Endothelial cell of umbilical vein (primary cell): ENCODE data around the gene COPS9. TPM values are rescaled to one million over a fixed set of nuclear protein-coding genes. Genes with fewer than 3 reads are reported as not detected.

Experiments used
- BruUV-seq: library from RNA; stranded (reverse); fragments of 400-500 nt; replicated peaks from 2 replicates; lab custom pipeline; 2021; lab: Mats Ljungman, UMichigan
- CTCF ChIA-PET: fragments of 300-600, 350-600 bp; sonication (Branson Sonifier 250); formaldehyde crosslinking; loops from one replicate; lab custom pipeline; 2021; ENCODE audit warnings: antibody characterized with exemption, inconsistent platforms; lab: Charles Lee
- POLR2A ChIA-PET: fragments of 300-600, 350-600 bp; sonication (Branson Sonifier 250); formaldehyde crosslinking; loops from one replicate; lab custom pipeline; 2021; ENCODE audit warnings: antibody characterized with exemption, inconsistent platforms; lab: Charles Lee
- DNase-seq: peaks from one replicate; pipeline ENCODE4 v3.0.0-alpha.2; 2011; ENCODE audit warnings: low read depth, low spot score
- FAIRE-seq: peaks from 2 replicates; lab custom pipeline; 2011; peaks lifted over from hg19 to GRCh38; lab: Jason Lieb, UNC
- H2AFZ ChIP-seq: 2 replicates; pipeline ENCODE4 v1.6.0; 2012; ENCODE audit warnings: low read depth, low read length, control low read depth, inconsistent platforms
- H3K27ac ChIP-seq: 2 replicates; pipeline ENCODE4 v1.5.1; 2011; ENCODE audit warnings: low read depth, mild to moderate bottlenecking, control low read depth, low read length, moderate library complexity; ENCODE audit not compliant: insufficient read depth
- H3K27me3 ChIP-seq, 2 experiments: 2 replicates each; pipeline versions ENCODE4 v1.6.0 to v1.6.1; 2011; ENCODE audit warnings: low read length in 2 of 2, mixed read lengths in 1 of 2; ENCODE audit not compliant: control insufficient read depth in 2 of 2, insufficient read depth in 2 of 2
- H3K36me3 ChIP-seq, 2 experiments: 2 replicates in 1 of 2; 3 replicates in 1 of 2; pipeline ENCODE4 v1.5.1; 2011; ENCODE audit warnings: low read length in 2 of 2, mild to moderate bottlenecking in 1 of 2, moderate library complexity in 1 of 2; ENCODE audit not compliant: control insufficient read depth in 2 of 2, insufficient read depth in 2 of 2; ENCODE audit errors: extremely low read depth in 1 of 2
- H3K4me1 ChIP-seq: 3 replicates; pipeline ENCODE4 v1.5.1; 2011; ENCODE audit warnings: mild to moderate bottlenecking, low read length; ENCODE audit not compliant: control insufficient read depth, insufficient read depth; ENCODE audit errors: extremely low read depth
- H3K4me2 ChIP-seq: 2 replicates; pipeline ENCODE4 v1.6.1; 2011; ENCODE audit warnings: low read length, control low read depth, mixed read lengths; ENCODE audit not compliant: insufficient read depth
- H3K4me3 ChIP-seq, 3 experiments: fragments of 200-600 bp in 1 of 3; sonication (generic), shearing (Covaris generic) in 1 of 3; replicated peaks in 1 of 3; 2 replicates each; pipeline ENCODE4 v1.5.1; 2011 to 2016; ENCODE audit warnings: control low read depth in 3 of 3, low read length in 3 of 3, mild to moderate bottlenecking in 2 of 3, inconsistent platforms in 1 of 3, low read depth in 1 of 3, moderate library complexity in 1 of 3; ENCODE audit not compliant: insufficient read depth in 1 of 3
- H3K79me2 ChIP-seq: 2 replicates; pipeline ENCODE4 v1.6.0; 2012; ENCODE audit warnings: low read length, inconsistent platforms; ENCODE audit not compliant: control insufficient read depth, insufficient read depth
- H3K9ac ChIP-seq: replicated peaks from 2 replicates; pipeline ENCODE3; 2011; ENCODE audit warnings: low read length, control low read depth; ENCODE audit not compliant: insufficient read depth; ENCODE audit errors: extremely low read depth
- H3K9me1 ChIP-seq: replicated peaks from 3 replicates; pipeline ENCODE4 v1.6.0; 2011; ENCODE audit warnings: mild to moderate bottlenecking, low read length; ENCODE audit not compliant: control insufficient read depth, insufficient read depth; ENCODE audit errors: extremely low read depth
- H3K9me3 ChIP-seq: replicated peaks from 2 replicates; pipeline ENCODE4 v1.5.1; 2012; ENCODE audit warnings: low read length, inconsistent platforms; ENCODE audit not compliant: control insufficient read depth, insufficient read depth
- H4K20me1 ChIP-seq: replicated peaks from 2 replicates; pipeline ENCODE3; 2011; ENCODE audit warnings: mild to moderate bottlenecking, low read length; ENCODE audit not compliant: control insufficient read depth, insufficient read depth; ENCODE audit errors: extremely low read depth
- EZH2 ChIP-seq: IDR thresholded peaks from 2 replicates; pipeline ENCODE4 v1.6.1; 2012; ENCODE audit warnings: borderline replicate concordance, low read depth, mild to moderate bottlenecking, moderate library complexity, low read length, inconsistent platforms; ENCODE audit not compliant: severe bottlenecking
- FOS ChIP-seq: IDR thresholded peaks from 2 replicates; pipeline ENCODE4 v1.6.1; 2011; ENCODE audit warnings: mild to moderate bottlenecking, low read length, moderate library complexity, borderline replicate concordance; ENCODE audit not compliant: insufficient read depth
- GATA2 ChIP-seq: IDR thresholded peaks from 2 replicates; pipeline ENCODE4 v1.7.0; 2011; ENCODE audit warnings: low read depth, mild to moderate bottlenecking, moderate library complexity, mixed read lengths, low read length; ENCODE audit not compliant: insufficient read length, insufficient read depth
- JUN ChIP-seq: IDR thresholded peaks from 2 replicates; pipeline ENCODE4 v1.6.1; 2011; ENCODE audit warnings: borderline replicate concordance, low read depth; ENCODE audit not compliant: insufficient read length, insufficient read depth
- MYC ChIP-seq: IDR thresholded peaks from one replicate; pipeline ENCODE4 v1.6.1; 2011; ENCODE audit warnings: mild to moderate bottlenecking, low read depth, low read length
- POLR2A ChIP-seq: IDR thresholded peaks from 2 replicates; pipeline ENCODE4 v1.6.1; 2012; ENCODE audit warnings: low read depth, mild to moderate bottlenecking, control low read depth, low read length
- POLR2AphosphoS5 ChIP-seq: IDR thresholded peaks from 2 replicates; pipeline ENCODE4 v1.6.1; 2012; ENCODE audit warnings: low read depth, mild to moderate bottlenecking, control low read depth, low read length, moderate library complexity; ENCODE audit not compliant: insufficient read depth
- dilution Hi-C: fragments of 300-500 bp; cut with MboI; formaldehyde crosslinking; loops from one replicate; pipeline ENCODE4 v1.15.0; 2019; ENCODE audit warnings: low sequenced_read_pairs; ENCODE audit not compliant: extremely low pct_ligation_motif_present
- intact Hi-C: fragments of 100-400 bp; cut with micrococcal nuclease; formaldehyde crosslinking; loops from one replicate; pipeline ENCODE4 v1.10.0; 2022
- polyA plus RNA-seq, 4 experiments: library from polyadenylated mRNA; depleted of rRNA in 3 of 4; stranded (reverse) in 3 of 4; unstranded in 1 of 4; fragments of >200 nt; gene quantifications; 2 replicates each; pipeline versions ENCODE4 v1.2.1 to v1.2.3, GENCODE V29; 2011 to 2012; ENCODE audit warnings: missing spikeins in 1 of 4
- total RNA-seq: library from RNA; stranded (reverse); gene quantifications from 2 replicates; pipeline ENCODE4 v1.2.3, GENCODE V29; 2021
- TF ChIP-seq, protein P1 (sequence below), 2 donors: IDR thresholded peaks; 1 replicate in 1 of 2; 2 replicates in 1 of 2; pipeline ENCODE4 v1.5.1; 2011; ENCODE audit warnings: low read length in 2 of 2, mild to moderate bottlenecking in 2 of 2, moderate library complexity in 2 of 2, control low read depth in 1 of 2, inconsistent platforms in 1 of 2, low read depth in 1 of 2; ENCODE audit not compliant: insufficient read depth in 1 of 2; ENCODE audit errors: extremely low read depth in 1 of 2
- TF ChIP-seq, protein P2 (sequence below): IDR thresholded peaks from 2 replicates; pipeline ENCODE4 v1.6.1; 2011; ENCODE audit not compliant: insufficient read depth, insufficient read length

The COPS9 gene
- total and polyA plus RNA-seq, 2 donors (not counting 3 experiments of a cell fraction or from before 2014, with no cell fraction given): 196 to 361 TPM

DNA sequence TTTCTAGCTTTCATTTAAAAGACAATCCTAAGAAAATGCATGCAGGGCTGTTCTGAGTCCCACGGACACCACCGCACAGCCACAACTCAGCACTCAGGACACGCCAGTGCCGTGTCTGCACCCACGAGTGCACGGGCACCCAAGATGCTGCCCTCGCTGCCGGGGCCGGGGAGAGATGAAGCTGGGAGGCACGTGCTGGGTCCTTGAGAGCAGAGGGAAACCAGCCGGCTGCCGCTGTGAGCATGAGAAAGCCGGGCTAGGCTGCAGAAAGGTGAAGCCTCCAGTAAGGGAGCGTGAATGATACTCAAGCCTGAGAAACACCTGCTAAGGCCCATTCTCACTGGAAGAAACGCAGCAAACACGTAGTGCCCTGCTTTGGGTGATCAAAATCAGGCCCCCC is 4.8 kb downstream of the COPS9 start:
- H3K36me3 ChIP-seq: peaks cover 10 to 42% of the 10 kb centered on the region in 2 experiments
- no peak for FAIRE-seq

More for the DNA sequence above, 4.8 kb downstream of the COPS9 start:
- Histone ChIP-seq H2AFZ (no peak overlapping the region), H3K4me3 (no peak overlapping the region), H3K27ac (no peak overlapping the region), H3K4me1 (peaks cover 9% of the 10 kb centered on the region), H4K20me1 (no peaks in the 10 kb centered on the region), H3K4me2 (no peak overlapping the region), H3K9me3 (no peaks in the 10 kb centered on the region), H3K27me3 (no peaks in the 10 kb centered on the region), H3K9ac (no peak overlapping the region), H3K79me2 (peaks cover 23% of the 10 kb centered on the region), H3K9me1 (no peaks in the 10 kb centered on the region)
- no TSS peak for BruUV-seq
- DNase-seq: no peak
- TF ChIP-seq GATA2: no peak
- TF ChIP-seq EZH2: no peak
- no peak for TF ChIP-seq FOS
- TF ChIP-seq, protein P1, sequence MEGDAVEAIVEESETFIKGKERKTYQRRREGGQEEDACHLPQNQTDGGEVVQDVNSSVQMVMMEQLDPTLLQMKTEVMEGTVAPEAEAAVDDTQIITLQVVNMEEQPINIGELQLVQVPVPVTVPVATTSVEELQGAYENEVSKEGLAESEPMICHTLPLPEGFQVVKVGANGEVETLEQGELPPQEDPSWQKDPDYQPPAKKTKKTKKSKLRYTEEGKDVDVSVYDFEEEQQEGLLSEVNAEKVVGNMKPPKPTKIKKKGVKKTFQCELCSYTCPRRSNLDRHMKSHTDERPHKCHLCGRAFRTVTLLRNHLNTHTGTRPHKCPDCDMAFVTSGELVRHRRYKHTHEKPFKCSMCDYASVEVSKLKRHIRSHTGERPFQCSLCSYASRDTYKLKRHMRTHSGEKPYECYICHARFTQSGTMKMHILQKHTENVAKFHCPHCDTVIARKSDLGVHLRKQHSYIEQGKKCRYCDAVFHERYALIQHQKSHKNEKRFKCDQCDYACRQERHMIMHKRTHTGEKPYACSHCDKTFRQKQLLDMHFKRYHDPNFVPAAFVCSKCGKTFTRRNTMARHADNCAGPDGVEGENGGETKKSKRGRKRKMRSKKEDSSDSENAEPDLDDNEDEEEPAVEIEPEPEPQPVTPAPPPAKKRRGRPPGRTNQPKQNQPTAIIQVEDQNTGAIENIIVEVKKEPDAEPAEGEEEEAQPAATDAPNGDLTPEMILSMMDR (IDR thresholded peaks at IDR 0.05; ENCODE audit: extremely low read depth in 1 of 2, insufficient read depth in 1 of 2, low read depth in 1 of 2, low read length in 2 of 2): no peak
- no peak for TF ChIP-seq MYC
- TF ChIP-seq POLR2AphosphoS5: no peak
- TF ChIP-seq POLR2A: no peak
- TF ChIP-seq, protein P2, sequence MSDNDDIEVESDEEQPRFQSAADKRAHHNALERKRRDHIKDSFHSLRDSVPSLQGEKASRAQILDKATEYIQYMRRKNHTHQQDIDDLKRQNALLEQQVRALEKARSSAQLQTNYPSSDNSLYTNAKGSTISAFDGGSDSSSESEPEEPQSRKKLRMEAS: no peak
- TF ChIP-seq JUN: no peak
- intact Hi-C loops: no loop called here
- POLR2A ChIA-PET: no interaction called here
- dilution Hi-C loops: no loop called here
- CTCF ChIA-PET: no interaction called here
